ENCODE data around the gene NFKBIE. TPM values are rescaled to one million over a fixed set of nuclear protein-coding genes. Genes with fewer than 3 reads are reported as not detected.

Gene NFKBIE
- total and polyA plus RNA-seq, 2 donors (not counting 1 experiment from before 2014, with no cell fraction given), result 46.5 to 90.0 TPM

- Mint-ChIP-seq H3K4me3 (no peak overlapping the region), H3K27ac (no peak overlapping the region), H3K9me3 (ENCODE audit: insufficient read depth) (no peaks in the 10 kb centered on the region), H3K4me1 (no peaks in the 10 kb centered on the region), H3K27me3 (peaks cover 63% of the 10 kb centered on the region)
- ATAC-seq (ENCODE audit: low read depth) (no peak), DNase-seq (no peak)
- no peak overlapping the region for H3K9ac ChIP-seq (ENCODE audit: low read length)
- H3K4me2 ChIP-seq (replicated peaks; ENCODE audit: low read depth, low read length, poor library complexity, severe bottlenecking), result no peak overlapping the region
- H2AFZ ChIP-seq (ENCODE audit: insufficient read depth, low read depth, low read length, poor library complexity, severe bottlenecking), result no peak overlapping the region
- ChIA-PET POLR2A (no interaction called here), CTCF (no interaction called here)
- intact Hi-C loops (cut with micrococcal nuclease), result no loop called here
- no peaks in the 10 kb centered on the region for H3K4me1 ChIP-seq (ENCODE audit: control insufficient read depth in 2 of 2, insufficient read depth in 2 of 2, low read length in 2 of 2)
- H3K4me3 ChIP-seq (ENCODE audit: control extremely low read depth in 1 of 5, extremely low read depth in 1 of 5, insufficient read depth in 1 of 5, low read depth in 2 of 5, low read length in 4 of 5), result no peak overlapping the region
- no peaks in the 10 kb centered on the region for H3K36me3 ChIP-seq (replicated peaks in 1 of 2; ENCODE audit: control extremely low read depth in 1 of 2, control insufficient read depth in 1 of 2, extremely low read depth in 1 of 2, insufficient read depth in 2 of 2, low read length in 1 of 2)
- H3K27me3 ChIP-seq (replicated peaks in 1 of 4; ENCODE audit: control extremely low read depth in 1 of 4, control insufficient read depth in 3 of 4, insufficient read depth in 4 of 4, low read length in 3 of 4), result peaks cover 0 to 20% (median 6%) of the 10 kb centered on the region in 4 experiments
- no peaks in the 10 kb centered on the region for H3K9me3 ChIP-seq (ENCODE audit: control extremely low read depth in 1 of 3, control insufficient read depth in 2 of 3, insufficient read depth in 1 of 3, low read length in 2 of 3)
- H3K79me2 ChIP-seq (ENCODE audit: control insufficient read depth, insufficient read depth, low read length), result no peaks in the 10 kb centered on the region
- H4K20me1 ChIP-seq (ENCODE audit: control insufficient read depth, insufficient read depth, low read length, poor library complexity, severe bottlenecking), result no peaks in the 10 kb centered on the region
- no peak for TF ChIP-seq EZH2 (IDR thresholded peaks at IDR 0.05; ENCODE audit: borderline replicate concordance, insufficient read depth, low read depth, low read length, poor library complexity, severe bottlenecking)
- no peak for TF ChIP-seq CTCF (IDR thresholded peaks at IDR 0.05)
- no peak overlapping the region for H3K27ac ChIP-seq (ENCODE audit: low read length in 2 of 2)
- 73% methylated on average over 3 of the region's 4 CpGs for WGBS (ENCODE audit: insufficient coverage)
Measured at GRCh38 chr6:44284867-44285266, 19.5 kb upstream of the NFKBIE start.

GRCh38 chr6:44284121-44284520 lies 18.8 kb upstream of the NFKBIE start:
- H3K4me3 ChIP-seq (ENCODE audit: control extremely low read depth in 1 of 5, extremely low read depth in 1 of 5, insufficient read depth in 1 of 5, low read depth in 2 of 5, low read length in 4 of 5), result no peak overlapping the region
- ChIA-PET CTCF (interaction anchor here (1.1 to 1.3 kb wide), 2 partner anchors 16 to 29 kb away, joined by 3 read pairs; partner anchors contain the start of gene AARS2), POLR2A (interaction anchor here (0.6 kb wide), 1 partner anchor 9 kb away, joined by 4 read pairs; no protein-coding TSS in a partner anchor)
- no peak for DNase-seq
- H3K27me3 ChIP-seq (replicated peaks in 1 of 4; ENCODE audit: control extremely low read depth in 1 of 4, control insufficient read depth in 3 of 4, insufficient read depth in 4 of 4, low read length in 3 of 4), result peaks cover 0 to 22% (median 4%) of the 10 kb centered on the region in 4 experiments
- intact Hi-C loops (cut with micrococcal nuclease), result no loop called here
- no peak overlapping the region for H3K4me2 ChIP-seq (replicated peaks; ENCODE audit: low read depth, low read length, poor library complexity, severe bottlenecking)
- no peak overlapping the region for H3K27ac Mint-ChIP-seq
- no peaks in the 10 kb centered on the region for H3K4me1 ChIP-seq (ENCODE audit: control insufficient read depth in 2 of 2, insufficient read depth in 2 of 2, low read length in 2 of 2)
- no peaks in the 10 kb centered on the region for H3K36me3 ChIP-seq (replicated peaks in 1 of 2; ENCODE audit: control extremely low read depth in 1 of 2, control insufficient read depth in 1 of 2, extremely low read depth in 1 of 2, insufficient read depth in 2 of 2, low read length in 1 of 2)
- H3K9me3 ChIP-seq (ENCODE audit: control extremely low read depth in 1 of 3, control insufficient read depth in 2 of 3, insufficient read depth in 1 of 3, low read length in 2 of 3), result no peaks in the 10 kb centered on the region
- WGBS (ENCODE audit: insufficient coverage), result 58% methylated on average over 2 of the region's 2 CpGs
- H3K79me2 ChIP-seq (ENCODE audit: control insufficient read depth, insufficient read depth, low read length), result no peaks in the 10 kb centered on the region
- H3K4me3 Mint-ChIP-seq, result no peak overlapping the region
- H3K27ac ChIP-seq (ENCODE audit: low read length in 2 of 2), result no peak overlapping the region
- no peaks in the 10 kb centered on the region for H4K20me1 ChIP-seq (ENCODE audit: control insufficient read depth, insufficient read depth, low read length, poor library complexity, severe bottlenecking)
- H3K9me3 Mint-ChIP-seq (ENCODE audit: insufficient read depth), result no peaks in the 10 kb centered on the region
- no peak overlapping the region for H3K9ac ChIP-seq (ENCODE audit: low read length)
- ATAC-seq (ENCODE audit: low read depth), result no peak
- no peaks in the 10 kb centered on the region for H3K4me1 Mint-ChIP-seq
- peaks cover 64% of the 10 kb centered on the region for H3K27me3 Mint-ChIP-seq
- H2AFZ ChIP-seq (ENCODE audit: insufficient read depth, low read depth, low read length, poor library complexity, severe bottlenecking), result no peak overlapping the region
- TF ChIP-seq CTCF (IDR thresholded peaks at IDR 0.05), result no peak
- no peak for TF ChIP-seq EZH2 (IDR thresholded peaks at IDR 0.05; ENCODE audit: borderline replicate concordance, insufficient read depth, low read depth, low read length, poor library complexity, severe bottlenecking)
